ENCODE data around the gene NSL1.

NSL1 gene

GRCh38 chr1:212785871-212786270 is 5.7 kb downstream of the NSL1 start:
- H3K27me3 ChIP-seq (ENCODE audit: low read length) = no peaks in the 10 kb centered on the region
- H3K9me3 ChIP-seq (ENCODE audit: insufficient read depth, low read length) = no peaks in the 10 kb centered on the region
- no peak overlapping the region for H3K27ac ChIP-seq (ENCODE audit: low read depth, low read length)
- no peaks in the 10 kb centered on the region for H3K9me2 ChIP-seq (replicated peaks; ENCODE audit: insufficient read depth, low read length)
- H3K4me3 ChIP-seq (ENCODE audit: insufficient read depth, low read length, poor library complexity, severe bottlenecking) = no peak overlapping the region
- no peak overlapping the region for H3K4me2 ChIP-seq (ENCODE audit: low read depth, low read length, poor library complexity, severe bottlenecking)
- peaks cover 37% of the 10 kb centered on the region for H3K36me3 ChIP-seq (ENCODE audit: low read length)
- H2AFZ ChIP-seq (ENCODE audit: low read depth, low read length, severe bottlenecking) = no peak overlapping the region
- H3K79me2 ChIP-seq (ENCODE audit: insufficient read depth, low read length) = peaks cover 43% of the 10 kb centered on the region
- H3F3A ChIP-seq (ENCODE audit: insufficient read depth) = peaks cover 14% of the 10 kb centered on the region
- no peaks in the 10 kb centered on the region for H4K20me1 ChIP-seq (ENCODE audit: low read depth, low read length)
- TF ChIP-seq CTCF (IDR thresholded peaks at IDR 0.05; ENCODE audit: insufficient read depth, low read length, poor library complexity, severe bottlenecking) (no peak), EZH2phosphoT487 (conservative IDR thresholded peaks at IDR 0.05; ENCODE audit: low read length) (no peak)
- no peak overlapping the region for H3K9ac ChIP-seq (ENCODE audit: low read length)

DNA sequence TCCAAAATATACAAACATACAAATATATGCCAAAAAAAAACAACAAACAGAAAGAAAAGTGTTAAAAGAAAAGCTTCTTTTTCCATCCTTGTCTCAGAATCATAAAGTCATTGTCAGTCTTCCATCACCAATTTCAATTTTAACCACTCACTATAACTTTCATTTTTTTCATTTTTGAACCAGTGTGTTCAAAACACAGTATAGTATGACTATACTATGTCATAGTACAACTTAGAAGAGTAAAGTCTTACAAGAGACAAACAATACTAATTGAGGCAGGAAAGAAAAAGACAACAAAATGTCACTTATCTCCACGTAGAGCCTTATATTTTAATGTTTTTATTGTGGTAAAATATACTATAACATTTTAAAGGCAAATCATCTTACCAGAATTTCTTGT is 7.6 kb downstream of the NSL1 start:
- Histone ChIP-seq H3K4me2 (ENCODE audit: low read depth, low read length, poor library complexity, severe bottlenecking) (no peak overlapping the region), H3K9me3 (ENCODE audit: insufficient read depth, low read length) (no peaks in the 10 kb centered on the region), H3K36me3 (ENCODE audit: low read length) (peaks cover 42% of the 10 kb centered on the region), H3K4me3 (ENCODE audit: insufficient read depth, low read length, poor library complexity, severe bottlenecking) (no peak overlapping the region), H2AFZ (ENCODE audit: low read depth, low read length, severe bottlenecking) (no peak overlapping the region), H3K79me2 (ENCODE audit: insufficient read depth, low read length) (peaks cover 26% of the 10 kb centered on the region), H3K9ac (ENCODE audit: low read length) (no peak overlapping the region), H3K27me3 (ENCODE audit: low read length) (no peaks in the 10 kb centered on the region), H3K27ac (ENCODE audit: low read depth, low read length) (no peak overlapping the region), H3K9me2 (replicated peaks; ENCODE audit: insufficient read depth, low read length) (no peaks in the 10 kb centered on the region), H3F3A (ENCODE audit: insufficient read depth) (peaks cover 10% of the 10 kb centered on the region), H4K20me1 (ENCODE audit: low read depth, low read length) (no peaks in the 10 kb centered on the region)
- TF ChIP-seq CTCF (IDR thresholded peaks at IDR 0.05; ENCODE audit: insufficient read depth, low read length, poor library complexity, severe bottlenecking) = no peak
- TF ChIP-seq EZH2phosphoT487 (conservative IDR thresholded peaks at IDR 0.05; ENCODE audit: low read length) = no peak

DNA sequence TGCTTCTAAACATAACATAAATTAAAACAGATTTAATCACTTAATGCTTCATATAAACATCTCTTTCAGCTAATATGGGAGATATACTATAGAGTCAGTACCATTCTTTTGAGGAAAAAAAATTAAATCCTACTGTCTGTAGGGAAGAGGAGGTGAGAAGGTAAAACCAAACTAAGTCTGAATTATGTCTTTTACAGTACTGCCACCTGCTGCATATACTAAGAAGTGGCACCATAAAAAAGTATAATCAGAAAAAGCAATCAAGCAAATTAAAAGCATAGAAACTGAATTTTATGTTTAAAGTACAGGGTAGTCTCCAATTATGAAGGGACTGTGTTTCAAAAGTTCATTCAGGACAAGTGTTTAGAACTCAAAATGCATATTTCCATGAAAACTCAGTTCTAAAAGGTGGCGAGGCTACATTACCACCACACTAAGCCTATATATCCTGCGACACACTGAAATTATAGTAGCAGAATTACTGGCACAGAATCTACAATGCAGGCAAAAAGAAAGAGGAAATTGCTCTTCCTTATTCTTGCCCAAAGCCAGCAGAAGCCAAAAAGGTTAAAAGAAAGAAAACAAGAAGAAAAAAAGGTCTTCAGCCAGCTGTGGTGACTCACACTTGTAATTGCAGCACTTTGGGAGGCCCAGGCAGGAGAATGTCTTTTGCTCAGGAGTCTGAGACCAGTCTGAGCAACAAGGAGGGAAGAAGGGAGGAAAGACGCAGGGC is 9.0 kb downstream of the NSL1 start:
- Histone ChIP-seq H3K4me2 (ENCODE audit: low read depth, low read length, poor library complexity, severe bottlenecking) (no peak overlapping the region), H3F3A (ENCODE audit: insufficient read depth) (peaks cover 10% of the 10 kb centered on the region), H3K4me3 (ENCODE audit: insufficient read depth, low read length, poor library complexity, severe bottlenecking) (no peak overlapping the region), H3K27me3 (ENCODE audit: low read length) (no peaks in the 10 kb centered on the region), H4K20me1 (ENCODE audit: low read depth, low read length) (no peaks in the 10 kb centered on the region), H3K9me2 (replicated peaks; ENCODE audit: insufficient read depth, low read length) (no peaks in the 10 kb centered on the region), H3K36me3 (ENCODE audit: low read length) (peaks cover 41% of the 10 kb centered on the region), H2AFZ (ENCODE audit: low read depth, low read length, severe bottlenecking) (no peak overlapping the region), H3K9me3 (ENCODE audit: insufficient read depth, low read length) (no peaks in the 10 kb centered on the region), H3K9ac (ENCODE audit: low read length) (no peak overlapping the region), H3K27ac (ENCODE audit: low read depth, low read length) (no peak overlapping the region), H3K79me2 (ENCODE audit: insufficient read depth, low read length) (peaks cover 12% of the 10 kb centered on the region)
- TF ChIP-seq CTCF (IDR thresholded peaks at IDR 0.05; ENCODE audit: insufficient read depth, low read length, poor library complexity, severe bottlenecking) (peak; percentile 47), EZH2phosphoT487 (conservative IDR thresholded peaks at IDR 0.05; ENCODE audit: low read length) (no peak)

Measured in SU-DHL-6 (cell line).